ENCODE measurements around the gene RASA3. TPM values are rescaled to one million over a fixed set of nuclear protein-coding genes. Genes with fewer than 3 reads are reported as not detected.

The RASA3 gene, protein sequence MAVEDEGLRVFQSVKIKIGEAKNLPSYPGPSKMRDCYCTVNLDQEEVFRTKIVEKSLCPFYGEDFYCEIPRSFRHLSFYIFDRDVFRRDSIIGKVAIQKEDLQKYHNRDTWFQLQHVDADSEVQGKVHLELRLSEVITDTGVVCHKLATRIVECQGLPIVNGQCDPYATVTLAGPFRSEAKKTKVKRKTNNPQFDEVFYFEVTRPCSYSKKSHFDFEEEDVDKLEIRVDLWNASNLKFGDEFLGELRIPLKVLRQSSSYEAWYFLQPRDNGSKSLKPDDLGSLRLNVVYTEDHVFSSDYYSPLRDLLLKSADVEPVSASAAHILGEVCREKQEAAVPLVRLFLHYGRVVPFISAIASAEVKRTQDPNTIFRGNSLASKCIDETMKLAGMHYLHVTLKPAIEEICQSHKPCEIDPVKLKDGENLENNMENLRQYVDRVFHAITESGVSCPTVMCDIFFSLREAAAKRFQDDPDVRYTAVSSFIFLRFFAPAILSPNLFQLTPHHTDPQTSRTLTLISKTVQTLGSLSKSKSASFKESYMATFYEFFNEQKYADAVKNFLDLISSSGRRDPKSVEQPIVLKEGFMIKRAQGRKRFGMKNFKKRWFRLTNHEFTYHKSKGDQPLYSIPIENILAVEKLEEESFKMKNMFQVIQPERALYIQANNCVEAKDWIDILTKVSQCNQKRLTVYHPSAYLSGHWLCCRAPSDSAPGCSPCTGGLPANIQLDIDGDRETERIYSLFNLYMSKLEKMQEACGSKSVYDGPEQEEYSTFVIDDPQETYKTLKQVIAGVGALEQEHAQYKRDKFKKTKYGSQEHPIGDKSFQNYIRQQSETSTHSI
- total RNA-seq (2014; rRNA removed): 9.1 and 9.4 TPM in 2 replicates
- Bru-seq, nascent RNA: percentile 54 among the genes with signal in this experiment
- BruChase-seq, experiment 1, labeled RNA remaining after a 6-hour chase: percentile 58 among the genes with signal in this experiment
- percentile 55 among the genes with signal in this experiment for BruChase-seq, experiment 2, labeled RNA remaining after a 2-hour chase
- long read RNA-seq, full-length matches to known transcripts: 28 of 48 reads
- long read RNA-seq, partial matches to known transcripts: 5 of 48 reads
- long read RNA-seq, other reads (novel, unspliced or antisense): 15 of 48 reads

DNA sequence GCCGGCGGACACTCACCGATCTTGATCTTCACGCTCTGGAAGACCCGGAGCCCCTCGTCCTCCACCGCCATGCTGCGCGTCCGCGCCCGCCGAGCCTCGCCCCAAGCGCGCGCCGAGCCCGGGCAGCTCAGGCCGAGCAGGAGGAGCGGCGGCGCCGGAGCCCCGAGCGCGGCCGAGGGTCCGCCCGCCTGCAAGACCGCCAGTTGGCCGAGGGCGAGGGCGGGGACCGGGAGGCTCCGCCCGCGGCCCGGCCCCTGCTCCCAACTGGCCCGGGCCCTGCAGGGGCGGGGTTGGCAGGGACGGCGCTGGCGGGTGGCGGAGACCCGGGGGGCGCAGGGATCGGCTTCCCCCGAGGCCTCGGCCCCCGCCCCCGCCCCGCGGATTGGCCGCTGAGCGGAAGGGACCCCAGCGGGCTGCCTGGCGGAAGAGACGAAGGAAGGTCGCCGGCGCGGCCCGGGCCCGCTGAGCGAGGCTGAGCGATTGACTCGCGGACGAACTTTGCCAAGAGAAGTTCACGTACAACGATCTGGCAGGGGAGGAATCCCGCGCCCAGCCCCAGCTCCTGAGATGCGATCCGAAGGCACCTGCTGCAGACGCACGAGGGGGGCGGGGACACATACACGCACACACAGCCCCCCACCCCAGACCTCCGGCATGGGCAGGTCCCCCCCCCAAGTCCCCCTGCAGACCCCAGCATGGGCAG, at the start of gene RASA3:
Gene RASA3 (minus strand): TSS at position 205 of the 703 bp plus-strand sequence. CDS start 134 bp downstream, at position 71.
- intact Hi-C loops (cut with micrococcal nuclease): no loop called here
- H3K4me1 ChIP-seq (ENCODE audit: insufficient read depth, low read length): peaks cover 22% of the 10 kb centered on the region
- DNase-seq (peak; percentile 73), ATAC-seq (peak; percentile 76)
- peak within 1 kb of the TSS; percentile 87 for H3K4me2 ChIP-seq (ENCODE audit: low read length)
- H2AFZ ChIP-seq (ENCODE audit: low read length): peak within 1 kb of the TSS; percentile 68; the same call in 1 of the 2 replicates
- H3K27me3 ChIP-seq (ENCODE audit: low read length): no peaks in the 10 kb centered on the region
- no TSS peak for BruUV-seq (replicated peaks)
- POLR2A ChIA-PET (ENCODE audit: unreplicated experiment): interaction anchor here (0.7 kb wide), 1 partner anchor 63 kb away, joined by 3 read pairs; no protein-coding TSS in a partner anchor
- H3F3A ChIP-seq (ENCODE audit: low read length, unreplicated experiment): peaks cover 4% of the 10 kb centered on the region
- no peaks in the 10 kb centered on the region for H3K36me3 ChIP-seq (ENCODE audit: low read depth, low read length)
- H3K9me3 ChIP-seq (ENCODE audit: low read length): no peaks in the 10 kb centered on the region
- H3K9ac ChIP-seq (ENCODE audit: low read length): peak within 1 kb of the TSS; percentile 66
- TF ChIP-seq, protein P1, sequence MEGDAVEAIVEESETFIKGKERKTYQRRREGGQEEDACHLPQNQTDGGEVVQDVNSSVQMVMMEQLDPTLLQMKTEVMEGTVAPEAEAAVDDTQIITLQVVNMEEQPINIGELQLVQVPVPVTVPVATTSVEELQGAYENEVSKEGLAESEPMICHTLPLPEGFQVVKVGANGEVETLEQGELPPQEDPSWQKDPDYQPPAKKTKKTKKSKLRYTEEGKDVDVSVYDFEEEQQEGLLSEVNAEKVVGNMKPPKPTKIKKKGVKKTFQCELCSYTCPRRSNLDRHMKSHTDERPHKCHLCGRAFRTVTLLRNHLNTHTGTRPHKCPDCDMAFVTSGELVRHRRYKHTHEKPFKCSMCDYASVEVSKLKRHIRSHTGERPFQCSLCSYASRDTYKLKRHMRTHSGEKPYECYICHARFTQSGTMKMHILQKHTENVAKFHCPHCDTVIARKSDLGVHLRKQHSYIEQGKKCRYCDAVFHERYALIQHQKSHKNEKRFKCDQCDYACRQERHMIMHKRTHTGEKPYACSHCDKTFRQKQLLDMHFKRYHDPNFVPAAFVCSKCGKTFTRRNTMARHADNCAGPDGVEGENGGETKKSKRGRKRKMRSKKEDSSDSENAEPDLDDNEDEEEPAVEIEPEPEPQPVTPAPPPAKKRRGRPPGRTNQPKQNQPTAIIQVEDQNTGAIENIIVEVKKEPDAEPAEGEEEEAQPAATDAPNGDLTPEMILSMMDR (conservative IDR thresholded peaks at IDR 0.05; ENCODE audit: low read depth, low read length): no peak
- no peak for TF ChIP-seq EZH2 (IDR thresholded peaks at IDR 0.05; ENCODE audit: low read length, unreplicated experiment)
- TF ChIP-seq EZH2phosphoT487 (IDR thresholded peaks at IDR 0.05; ENCODE audit: borderline replicate concordance, low read length): no peak
- H3K4me3 ChIP-seq (ENCODE audit: low read length): peak within 1 kb of the TSS; percentile 69
- peaks cover 41% of the 10 kb centered on the region for H3K79me2 ChIP-seq (ENCODE audit: low read length)
- H4K20me1 ChIP-seq (ENCODE audit: low read length): no peaks in the 10 kb centered on the region
- H3K27ac ChIP-seq (ENCODE audit: low read length): peak within 1 kb of the TSS; percentile 72
- CTCF ChIA-PET: interaction anchor here (0.6 kb wide), 1 partner anchor 373 kb away, joined by 3 read pairs; the partner anchor contains the start of gene TMEM255B
- H3K9me2 ChIP-seq (replicated peaks; ENCODE audit: low read length): no peaks in the 10 kb centered on the region

DNA sequence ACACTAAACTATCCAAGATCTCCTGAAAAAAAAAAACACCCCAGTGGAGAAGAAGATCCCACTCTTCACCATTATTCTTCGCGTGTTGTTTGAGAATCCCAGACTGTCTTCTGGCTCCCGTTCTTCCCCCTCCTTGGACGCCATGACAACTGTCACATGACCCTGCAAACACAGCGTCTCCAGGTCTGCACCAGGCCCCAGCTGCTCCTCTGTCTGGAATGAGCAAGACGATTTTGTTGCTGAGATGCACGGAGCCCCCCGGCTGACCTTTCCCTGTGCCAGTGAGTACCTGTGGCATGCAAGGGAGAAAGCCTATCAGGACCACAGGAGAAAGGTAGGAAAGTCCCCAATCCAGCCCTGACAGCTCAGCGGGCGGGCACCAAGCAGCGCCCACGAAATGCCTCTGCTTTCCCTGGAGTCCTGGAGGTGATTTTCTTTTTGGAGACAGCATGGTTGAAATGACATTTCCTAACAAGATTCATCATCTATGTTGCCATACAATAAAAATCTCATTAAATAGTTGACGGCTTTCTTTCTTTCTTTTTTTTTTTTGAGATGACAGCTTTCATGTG, 46.8 kb upstream of the RASA3 start, which contains the start of gene CFAP97D2:
Gene CFAP97D2 (plus strand): TSS at position 171 of the 572 bp plus-strand sequence. CDS start 74 bp downstream, at position 245.
- Histone ChIP-seq H3K9me3 (ENCODE audit: low read length) (no peaks in the 10 kb centered on the region), H3K36me3 (ENCODE audit: low read depth, low read length) (no peaks in the 10 kb centered on the region), H3K79me2 (ENCODE audit: low read length) (no peaks in the 10 kb centered on the region), H3K27me3 (ENCODE audit: low read length) (no peaks in the 10 kb centered on the region), H3K4me2 (ENCODE audit: low read length) (no peak within 1 kb of the TSS), H3K27ac (ENCODE audit: low read length) (no peak within 1 kb of the TSS), H3K9ac (ENCODE audit: low read length) (no peak within 1 kb of the TSS), H3K9me2 (replicated peaks; ENCODE audit: low read length) (no peaks in the 10 kb centered on the region), H3K4me3 (ENCODE audit: low read length) (no peak within 1 kb of the TSS), H4K20me1 (ENCODE audit: low read length) (no peaks in the 10 kb centered on the region), H3K4me1 (ENCODE audit: insufficient read depth, low read length) (no peaks in the 10 kb centered on the region), H3F3A (ENCODE audit: low read length, unreplicated experiment) (no peaks in the 10 kb centered on the region), H2AFZ (ENCODE audit: low read length) (no peak within 1 kb of the TSS)
- intact Hi-C loops (cut with micrococcal nuclease): no loop called here
- no TSS peak for BruUV-seq (replicated peaks)
- ATAC-seq (no peak), DNase-seq (no peak)
- CTCF ChIA-PET: no interaction called here
- POLR2A ChIA-PET (ENCODE audit: unreplicated experiment): no interaction called here
- TF ChIP-seq, protein P1 (conservative IDR thresholded peaks at IDR 0.05; ENCODE audit: low read depth, low read length): no peak
- TF ChIP-seq EZH2phosphoT487 (IDR thresholded peaks at IDR 0.05; ENCODE audit: borderline replicate concordance, low read length) (no peak), EZH2 (IDR thresholded peaks at IDR 0.05; ENCODE audit: low read length, unreplicated experiment) (no peak)
